HCT116 (cell line): ENCODE data around the gene ELAPOR1. TPM values are rescaled to one million over a fixed set of nuclear protein-coding genes. Genes with fewer than 3 reads are reported as not detected.

Source experiments
- ATAC-seq: fragments of 200-7000 bp; cut with Tn5 transposase; 2 replicates; pipeline ENCODE4 v1.9.1; 2020; ENCODE audit warnings: mild to moderate bottlenecking, moderate library complexity
- BruUV-seq: library from RNA; stranded (reverse); fragments of 400-500 nt; replicated peaks from 2 replicates; lab custom pipeline; 2021; lab: Mats Ljungman, UMichigan
- CTCF ChIA-PET: fragments of 300-600 bp; sonication (Branson Sonifier 250); formaldehyde crosslinking; loops from one replicate; lab custom pipeline; 2021; ENCODE audit warnings: antibody characterized with exemption; lab: Charles Lee
- POLR2A ChIA-PET: fragments of 300-600, 350-600 bp; sonication (Branson Sonifier 250); formaldehyde crosslinking; loops from one replicate; lab custom pipeline; 2021; ENCODE audit warnings: antibody characterized with exemption; lab: Charles Lee
- RAD21 ChIA-PET, 2 experiments: fragments of 300-600 bp; sonication (Branson Sonifier 250); formaldehyde crosslinking; loops; one replicate each; lab custom pipeline; 2023; ENCODE audit warnings: low total read pairs in 2 of 2; ENCODE audit not compliant: uncharacterized antibody in 2 of 2, unreplicated experiment in 2 of 2, low non-redundant PET in 1 of 2; lab: Charles Lee
- DNase-seq: peaks from one replicate; pipeline ENCODE4 v3.0.0-alpha.2; 2010; ENCODE audit warnings: low read depth, low spot score
- H2AFZ ChIP-seq: fragments of 200-600 bp; shearing (Covaris generic), sonication (generic); 2 replicates; pipeline ENCODE4 v1.6.1; 2017; ENCODE audit warnings: low read depth, mixed run types, mixed read lengths, antibody characterized with exemption, low read length; ENCODE audit not compliant: poor library complexity, severe bottlenecking
- H3K27ac ChIP-seq: 2 replicates; pipeline ENCODE4 v1.5.1; 2012; ENCODE audit warnings: low read depth, low read length
- H3K27me3 ChIP-seq: fragments of 200-600 bp; sonication (generic); 2 replicates; pipeline ENCODE4 v1.6.1; 2016; ENCODE audit warnings: mixed run types, low read length, mixed read lengths; ENCODE audit not compliant: insufficient read depth
- H3K36me3 ChIP-seq, 2 experiments: fragments of 200-500 bp in 1 of 2; fragments of 200-600 bp in 1 of 2; sonication (Bioruptor generic) in 1 of 2; sonication (generic) in 1 of 2; 2 replicates each; pipeline versions ENCODE4 v1.5.1 to v1.6.1; 2014 to 2016; ENCODE audit warnings: low read length in 2 of 2, inconsistent platforms in 1 of 2, mixed read lengths in 1 of 2, mixed run types in 1 of 2; ENCODE audit not compliant: insufficient read depth in 2 of 2, control insufficient read depth in 1 of 2
- H3K4me1 ChIP-seq, 2 experiments: fragments of 200-600 bp in 1 of 2; sonication (generic) in 1 of 2; 2 replicates each; pipeline versions ENCODE4 v1.5.1 to v1.6.1; 2012 to 2017; ENCODE audit warnings: low read length in 2 of 2, inconsistent platforms in 1 of 2, mild to moderate bottlenecking in 1 of 2, mixed read lengths in 1 of 2, mixed run types in 1 of 2, moderate library complexity in 1 of 2; ENCODE audit not compliant: insufficient read depth in 2 of 2, control insufficient read depth in 1 of 2
- H3K4me2 ChIP-seq: fragments of 200-600 bp; sonication (generic); 2 replicates; pipeline ENCODE4 v1.6.1; 2017; ENCODE audit warnings: mixed run types, low read length, mixed read lengths
- H3K4me3 ChIP-seq, 2 experiments: fragments of 200-600 bp in 1 of 2; sonication (generic) in 1 of 2; replicated peaks in 1 of 2; 2 replicates each; pipeline ENCODE4 v1.5.1; 2011 to 2016; ENCODE audit warnings: low read length in 2 of 2, control low read depth in 1 of 2, low read depth in 1 of 2, mild to moderate bottlenecking in 1 of 2, mixed read lengths in 1 of 2, mixed run types in 1 of 2
- H3K79me2 ChIP-seq: fragments of 200-600 bp; sonication (generic); 2 replicates; pipeline ENCODE4 v1.6.1; 2017; ENCODE audit warnings: mild to moderate bottlenecking, mixed run types, low read length, moderate library complexity, mixed read lengths; ENCODE audit not compliant: insufficient read depth
- H3K9ac ChIP-seq: fragments of 200-600 bp; sonication (generic); 2 replicates; pipeline ENCODE4 v1.6.1; 2016; ENCODE audit warnings: low read length, mixed read lengths
- H3K9me2 ChIP-seq: fragments of 200-600 bp; sonication (generic), shearing (Covaris generic); 2 replicates; pipeline ENCODE4 v1.6.1; 2017; ENCODE audit warnings: mixed run types, mild to moderate bottlenecking, moderate library complexity; ENCODE audit not compliant: insufficient read depth
- H3K9me3 ChIP-seq, 2 experiments: fragments of 200-500 bp in 1 of 2; fragments of 200-600 bp in 1 of 2; sonication (Bioruptor generic) in 1 of 2; sonication (generic) in 1 of 2; 2 replicates each; pipeline ENCODE4 v1.6.1; 2014 to 2017; ENCODE audit warnings: low read length in 2 of 2, mixed read lengths in 2 of 2, inconsistent platforms in 1 of 2, low read depth in 1 of 2, mild to moderate bottlenecking in 1 of 2, mixed run types in 1 of 2, moderate library complexity in 1 of 2; ENCODE audit not compliant: control insufficient read depth in 1 of 2, insufficient read depth in 1 of 2
- H4K20me1 ChIP-seq: fragments of 200-600 bp; sonication (generic), shearing (Covaris generic); 2 replicates; pipeline ENCODE4 v1.6.1; 2017; ENCODE audit warnings: mixed run types, mild to moderate bottlenecking, moderate library complexity; ENCODE audit not compliant: insufficient read depth
- ATF3 ChIP-seq: IDR thresholded peaks from 2 replicates; pipeline ENCODE4 v1.6.1; 2012
- CBX3 ChIP-seq: IDR thresholded peaks from 2 replicates; pipeline ENCODE4 v1.6.1; 2012; ENCODE audit warnings: low read depth
- CEBPB ChIP-seq: IDR thresholded peaks from 2 replicates; pipeline ENCODE4 v1.6.1; 2012; ENCODE audit warnings: low read depth
- EGR1 ChIP-seq: IDR thresholded peaks from 2 replicates; pipeline ENCODE4 v1.6.1; 2012; ENCODE audit warnings: low read depth
- EZH2 ChIP-seq: fragments of 200-600 bp; sonication (generic); IDR thresholded peaks from 2 replicates; pipeline ENCODE4 v1.6.1; 2017; ENCODE audit warnings: antibody characterized with exemption, mixed run types
- EZH2phosphoT487 ChIP-seq: fragments of 200-600 bp; IDR thresholded peaks from 2 replicates; pipeline ENCODE4 v1.6.1; 2018; ENCODE audit warnings: antibody characterized with exemption, borderline replicate concordance
- POLR2AphosphoS5 ChIP-seq: IDR thresholded peaks from 2 replicates; pipeline ENCODE4 v1.6.1; 2011; ENCODE audit warnings: mild to moderate bottlenecking, low read depth, low read length, moderate library complexity
- RAD21 ChIP-seq: IDR thresholded peaks from 2 replicates; pipeline ENCODE4 v1.6.1; 2012; ENCODE audit warnings: low read depth, mild to moderate bottlenecking
- REST ChIP-seq: IDR thresholded peaks from 2 replicates; pipeline ENCODE4 v1.6.1; 2012; ENCODE audit warnings: low read depth
- SRF ChIP-seq: IDR thresholded peaks from 2 replicates; pipeline ENCODE4 v1.6.1; 2012; ENCODE audit warnings: low read depth
- TCF7L2 ChIP-seq: IDR thresholded peaks from 2 replicates; pipeline ENCODE4 v1.7.0; 2011; ENCODE audit warnings: borderline replicate concordance, inconsistent platforms; ENCODE audit not compliant: insufficient read depth, insufficient read length; ENCODE audit errors: extremely low read depth
- YY1 ChIP-seq: IDR thresholded peaks from 2 replicates; pipeline ENCODE4 v1.6.1; 2011; ENCODE audit warnings: low read length, low read depth, moderate library complexity, mild to moderate bottlenecking; ENCODE audit not compliant: insufficient replicate concordance; ENCODE audit errors: extremely low read depth
- ZBTB33 ChIP-seq: IDR thresholded peaks from 2 replicates; pipeline ENCODE4 v1.6.1; 2011; ENCODE audit warnings: mild to moderate bottlenecking, low read length, moderate library complexity; ENCODE audit not compliant: insufficient replicate concordance; ENCODE audit errors: extremely low read depth
- ZFX ChIP-seq: fragments of 450-650 bp; IDR thresholded peaks from 2 replicates; pipeline ENCODE4 v1.6.1; 2017
- ZNF274 ChIP-seq: fragments of 200-500 bp; sonication (Bioruptor generic); IDR thresholded peaks from 2 replicates; pipeline ENCODE4 v1.6.1; 2014; ENCODE audit warnings: mild to moderate bottlenecking, low read depth, low read length, inconsistent platforms
- intact Hi-C: fragments of 100-400 bp; cut with micrococcal nuclease; formaldehyde crosslinking; loops from 2 replicates; pipeline ENCODE4 v1.10.0; 2022
- total RNA-seq: library from RNA; stranded (reverse); gene quantifications from one replicate; pipeline ENCODE4 v1.2.1, GENCODE V29; 2021; ENCODE audit not compliant: unreplicated experiment
- TF ChIP-seq, protein P1 (sequence below), 3 experiments: fragments of 200-600 bp in 1 of 3; sonication (generic) in 1 of 3; IDR thresholded peaks in 2 of 3; conservative IDR thresholded peaks in 1 of 3; 2 replicates each; pipeline ENCODE4 v1.5.1; 2012 to 2017; ENCODE audit warnings: low read depth in 2 of 3, low read length in 2 of 3, antibody characterized with exemption in 1 of 3, borderline replicate concordance in 1 of 3, control low read depth in 1 of 3, mild to moderate bottlenecking in 1 of 3, mixed read lengths in 1 of 3, mixed run types in 1 of 3, moderate library complexity in 1 of 3; ENCODE audit not compliant: insufficient read depth in 1 of 3
- TF ChIP-seq, protein P2 (sequence below): IDR thresholded peaks from 2 replicates; pipeline ENCODE4 v1.6.1; 2012

ELAPOR1 gene
- total RNA-seq, 1 experiment from 2014 or later = 0.57 TPM

DNA sequence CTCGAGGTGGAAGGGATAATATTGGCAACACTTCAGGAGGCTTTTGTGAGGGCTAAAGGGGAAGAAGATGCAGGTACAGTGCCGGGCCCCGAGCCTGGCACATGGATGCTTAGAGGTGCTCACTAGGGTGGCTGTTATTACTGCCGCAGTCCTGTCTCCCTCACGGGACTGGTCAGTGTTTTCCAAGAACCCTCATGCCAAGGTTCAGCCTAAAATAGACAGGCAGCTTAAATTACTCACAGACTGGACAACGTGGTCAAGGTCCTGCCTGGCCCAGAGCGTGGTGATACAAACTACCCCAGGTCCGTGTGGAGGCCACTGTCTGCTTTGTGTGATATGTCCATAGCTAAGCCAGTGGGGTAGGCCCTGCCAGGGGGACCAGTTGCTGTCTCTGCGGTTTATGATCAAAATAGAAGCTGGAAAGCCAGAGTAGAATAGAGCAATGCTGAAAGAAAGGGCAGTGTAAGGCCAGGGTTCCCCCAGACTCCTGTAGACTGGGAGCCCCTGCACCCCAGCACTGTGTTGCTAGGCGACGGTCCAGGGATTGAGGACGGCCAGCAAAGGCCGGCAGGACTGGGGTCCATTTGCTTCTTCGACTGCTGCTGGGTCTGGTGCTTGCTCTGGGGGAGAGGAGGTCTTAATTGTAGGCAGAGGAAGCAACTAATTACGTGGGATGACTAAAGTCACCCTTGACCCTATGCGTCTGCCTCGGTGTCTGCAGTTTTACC is 36.1 kb downstream of the ELAPOR1 start:
- H3K9ac ChIP-seq = no peak overlapping the region

More for the DNA sequence above, 36.1 kb downstream of the ELAPOR1 start:
- Histone ChIP-seq H3K27me3 (no peaks in the 10 kb centered on the region), H3K27ac (no peak overlapping the region), H3K4me3 (no peak overlapping the region), H3K9me3 (no peaks in the 10 kb centered on the region), H3K9me2 (no peaks in the 10 kb centered on the region), H3K4me2 (no peak overlapping the region), H3K79me2 (no peaks in the 10 kb centered on the region), H2AFZ (no peak overlapping the region), H3K36me3 (no peaks in the 10 kb centered on the region), H3K4me1 (peaks cover 0 to 7% of the 10 kb centered on the region in 2 experiments; a peak in 1 of 4 replicates), H4K20me1 (no peaks in the 10 kb centered on the region)
- ChIA-PET RAD21 (no interaction called here), CTCF (interaction anchor here (1.4 to 1.5 kb wide), 2 partner anchors 37 to 51 kb away, joined by 3 read pairs; no protein-coding TSS in a partner anchor), POLR2A (no interaction called here)
- TF ChIP-seq RAD21 (no peak), REST (no peak), EZH2 (no peak), SRF (no peak), ZNF274 (no peak), YY1 (no peak), ZFX (no peak), ATF3 (no peak), TCF7L2 (no peak), POLR2AphosphoS5 (no peak), CEBPB (no peak), CBX3 (no peak), EZH2phosphoT487 (no peak), EGR1 (no peak), ZBTB33 (no peak)
- TF ChIP-seq, protein P1, sequence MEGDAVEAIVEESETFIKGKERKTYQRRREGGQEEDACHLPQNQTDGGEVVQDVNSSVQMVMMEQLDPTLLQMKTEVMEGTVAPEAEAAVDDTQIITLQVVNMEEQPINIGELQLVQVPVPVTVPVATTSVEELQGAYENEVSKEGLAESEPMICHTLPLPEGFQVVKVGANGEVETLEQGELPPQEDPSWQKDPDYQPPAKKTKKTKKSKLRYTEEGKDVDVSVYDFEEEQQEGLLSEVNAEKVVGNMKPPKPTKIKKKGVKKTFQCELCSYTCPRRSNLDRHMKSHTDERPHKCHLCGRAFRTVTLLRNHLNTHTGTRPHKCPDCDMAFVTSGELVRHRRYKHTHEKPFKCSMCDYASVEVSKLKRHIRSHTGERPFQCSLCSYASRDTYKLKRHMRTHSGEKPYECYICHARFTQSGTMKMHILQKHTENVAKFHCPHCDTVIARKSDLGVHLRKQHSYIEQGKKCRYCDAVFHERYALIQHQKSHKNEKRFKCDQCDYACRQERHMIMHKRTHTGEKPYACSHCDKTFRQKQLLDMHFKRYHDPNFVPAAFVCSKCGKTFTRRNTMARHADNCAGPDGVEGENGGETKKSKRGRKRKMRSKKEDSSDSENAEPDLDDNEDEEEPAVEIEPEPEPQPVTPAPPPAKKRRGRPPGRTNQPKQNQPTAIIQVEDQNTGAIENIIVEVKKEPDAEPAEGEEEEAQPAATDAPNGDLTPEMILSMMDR (IDR thresholded peaks at IDR 0.05 in 2 of 3, conservative IDR thresholded peaks at IDR 0.05 in 1 of 3; ENCODE audit: borderline replicate concordance in 1 of 3, insufficient read depth in 1 of 3, low read depth in 2 of 3, low read length in 2 of 3) = no peak
- TF ChIP-seq, protein P2, sequence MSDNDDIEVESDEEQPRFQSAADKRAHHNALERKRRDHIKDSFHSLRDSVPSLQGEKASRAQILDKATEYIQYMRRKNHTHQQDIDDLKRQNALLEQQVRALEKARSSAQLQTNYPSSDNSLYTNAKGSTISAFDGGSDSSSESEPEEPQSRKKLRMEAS = no peak
- ATAC-seq (no peak), DNase-seq (no peak)
- intact Hi-C loops = no loop called here
- BruUV-seq = no TSS peak
